MM.1S (cell line): ENCODE data around the gene DEAF1.

Experiments used
- EZH2 ChIP-seq: fragments of 300-600 bp; sonication (generic); optimal IDR thresholded peaks from 2 replicates; pipeline ENCODE3; 2017; ENCODE audit warnings: low read depth, mild to moderate bottlenecking, antibody characterized with exemption, low read length, mixed read lengths
- EZH2phosphoT487 ChIP-seq: fragments of 300-600 bp; sonication (generic); IDR thresholded peaks from 2 replicates; pipeline ENCODE4 v1.6.1; 2018; ENCODE audit warnings: antibody characterized with exemption, low read length
- TF ChIP-seq, protein P1 (sequence below): fragments of 300-600 bp; sonication (generic); IDR thresholded peaks from 2 replicates; pipeline ENCODE4 v1.5.1; 2016; ENCODE audit warnings: antibody characterized with exemption, low read length, mixed read lengths

DNA sequence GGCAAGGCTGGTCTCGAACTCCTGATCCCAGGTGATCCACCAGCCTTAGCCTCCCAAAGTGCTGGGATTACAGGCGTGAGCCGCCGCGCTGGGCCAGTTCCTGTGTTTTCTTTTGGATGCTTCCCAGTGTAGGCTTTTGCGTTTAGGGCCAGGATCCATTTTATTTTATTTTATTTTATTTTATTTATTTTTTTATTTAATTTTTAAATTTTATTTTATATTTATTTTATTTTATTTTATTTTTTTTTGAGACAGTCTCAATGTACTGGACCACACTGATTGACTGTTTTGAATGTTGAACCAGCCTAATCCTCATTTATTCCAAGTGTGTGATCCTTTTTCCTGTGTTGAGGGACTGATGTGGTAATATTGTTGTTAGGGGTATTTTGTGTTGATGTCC, 19.4 kb upstream of the DEAF1 start:
- no peak for TF ChIP-seq EZH2
- TF ChIP-seq, protein P1, sequence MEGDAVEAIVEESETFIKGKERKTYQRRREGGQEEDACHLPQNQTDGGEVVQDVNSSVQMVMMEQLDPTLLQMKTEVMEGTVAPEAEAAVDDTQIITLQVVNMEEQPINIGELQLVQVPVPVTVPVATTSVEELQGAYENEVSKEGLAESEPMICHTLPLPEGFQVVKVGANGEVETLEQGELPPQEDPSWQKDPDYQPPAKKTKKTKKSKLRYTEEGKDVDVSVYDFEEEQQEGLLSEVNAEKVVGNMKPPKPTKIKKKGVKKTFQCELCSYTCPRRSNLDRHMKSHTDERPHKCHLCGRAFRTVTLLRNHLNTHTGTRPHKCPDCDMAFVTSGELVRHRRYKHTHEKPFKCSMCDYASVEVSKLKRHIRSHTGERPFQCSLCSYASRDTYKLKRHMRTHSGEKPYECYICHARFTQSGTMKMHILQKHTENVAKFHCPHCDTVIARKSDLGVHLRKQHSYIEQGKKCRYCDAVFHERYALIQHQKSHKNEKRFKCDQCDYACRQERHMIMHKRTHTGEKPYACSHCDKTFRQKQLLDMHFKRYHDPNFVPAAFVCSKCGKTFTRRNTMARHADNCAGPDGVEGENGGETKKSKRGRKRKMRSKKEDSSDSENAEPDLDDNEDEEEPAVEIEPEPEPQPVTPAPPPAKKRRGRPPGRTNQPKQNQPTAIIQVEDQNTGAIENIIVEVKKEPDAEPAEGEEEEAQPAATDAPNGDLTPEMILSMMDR = no peak
- TF ChIP-seq EZH2phosphoT487 = no peak
